ENCODE data around the gene SERPINH1. TPM values are rescaled to one million over a fixed set of nuclear protein-coding genes. Genes with fewer than 3 reads are reported as not detected.

Gene SERPINH1
- total RNA-seq, 1 donor from 2014 or later: 191 TPM

DNA sequence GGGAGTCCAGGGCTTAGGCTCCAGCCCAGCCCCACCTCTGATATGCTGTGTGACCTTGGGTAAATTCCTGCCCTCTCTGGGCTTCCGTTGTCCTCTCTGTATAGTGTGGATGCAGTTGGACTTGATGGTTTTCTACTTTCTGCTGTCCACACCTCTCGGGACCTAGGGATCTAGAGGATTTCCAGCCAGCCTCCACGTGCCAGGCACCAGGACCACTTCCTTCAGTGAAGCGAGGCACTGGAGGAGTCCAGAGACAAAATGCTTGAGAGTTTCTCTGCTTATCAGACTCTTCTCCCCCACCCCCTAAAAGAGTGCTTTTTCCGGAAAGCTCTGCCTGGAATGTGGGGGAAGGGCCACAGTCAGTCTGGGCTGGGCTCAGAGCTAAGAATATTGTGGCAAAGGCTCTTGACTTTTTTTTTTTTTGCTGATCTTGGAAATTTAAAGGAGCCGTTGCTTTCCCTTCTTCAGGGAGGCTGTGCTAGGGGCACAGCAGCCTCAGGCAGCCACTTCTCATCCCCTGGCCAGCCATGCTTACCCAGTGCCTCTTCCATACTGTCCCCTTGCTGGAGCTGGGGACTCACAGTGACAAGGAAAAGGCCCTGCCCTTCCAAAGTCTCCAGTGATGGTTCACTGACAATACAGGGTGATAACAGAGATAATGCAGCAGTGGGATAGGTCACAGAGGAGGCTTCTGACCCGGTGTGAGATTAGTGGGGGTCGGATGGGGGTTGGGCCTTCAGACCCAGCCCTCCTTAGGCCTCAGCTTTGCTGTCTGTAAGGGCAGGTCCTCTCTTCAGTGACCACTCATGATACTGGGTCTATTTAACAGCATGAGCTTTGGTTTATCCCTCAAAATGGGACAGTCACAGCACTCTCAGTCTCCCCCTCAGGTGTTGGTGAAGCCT is 2.9 kb upstream of the SERPINH1 start:
- Mint-ChIP-seq H3K27me3 (ENCODE audit: low read depth) (no peaks in the 10 kb centered on the region), H3K4me3 (peak overlapping the region; percentile 99), H3K9me3 (no peaks in the 10 kb centered on the region), H3K27ac (ENCODE audit: unreplicated experiment) (peak overlapping the region; percentile 80), H3K36me3 (ENCODE audit: low read depth) (no peaks in the 10 kb centered on the region), H3K4me1 (peaks cover 63% of the 10 kb centered on the region)
- TF ChIP-seq, protein P1, sequence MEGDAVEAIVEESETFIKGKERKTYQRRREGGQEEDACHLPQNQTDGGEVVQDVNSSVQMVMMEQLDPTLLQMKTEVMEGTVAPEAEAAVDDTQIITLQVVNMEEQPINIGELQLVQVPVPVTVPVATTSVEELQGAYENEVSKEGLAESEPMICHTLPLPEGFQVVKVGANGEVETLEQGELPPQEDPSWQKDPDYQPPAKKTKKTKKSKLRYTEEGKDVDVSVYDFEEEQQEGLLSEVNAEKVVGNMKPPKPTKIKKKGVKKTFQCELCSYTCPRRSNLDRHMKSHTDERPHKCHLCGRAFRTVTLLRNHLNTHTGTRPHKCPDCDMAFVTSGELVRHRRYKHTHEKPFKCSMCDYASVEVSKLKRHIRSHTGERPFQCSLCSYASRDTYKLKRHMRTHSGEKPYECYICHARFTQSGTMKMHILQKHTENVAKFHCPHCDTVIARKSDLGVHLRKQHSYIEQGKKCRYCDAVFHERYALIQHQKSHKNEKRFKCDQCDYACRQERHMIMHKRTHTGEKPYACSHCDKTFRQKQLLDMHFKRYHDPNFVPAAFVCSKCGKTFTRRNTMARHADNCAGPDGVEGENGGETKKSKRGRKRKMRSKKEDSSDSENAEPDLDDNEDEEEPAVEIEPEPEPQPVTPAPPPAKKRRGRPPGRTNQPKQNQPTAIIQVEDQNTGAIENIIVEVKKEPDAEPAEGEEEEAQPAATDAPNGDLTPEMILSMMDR (conservative IDR thresholded peaks at IDR 0.05): no peak
- DNase-seq (ENCODE audit: low read depth, low spot score): no peak

DNA sequence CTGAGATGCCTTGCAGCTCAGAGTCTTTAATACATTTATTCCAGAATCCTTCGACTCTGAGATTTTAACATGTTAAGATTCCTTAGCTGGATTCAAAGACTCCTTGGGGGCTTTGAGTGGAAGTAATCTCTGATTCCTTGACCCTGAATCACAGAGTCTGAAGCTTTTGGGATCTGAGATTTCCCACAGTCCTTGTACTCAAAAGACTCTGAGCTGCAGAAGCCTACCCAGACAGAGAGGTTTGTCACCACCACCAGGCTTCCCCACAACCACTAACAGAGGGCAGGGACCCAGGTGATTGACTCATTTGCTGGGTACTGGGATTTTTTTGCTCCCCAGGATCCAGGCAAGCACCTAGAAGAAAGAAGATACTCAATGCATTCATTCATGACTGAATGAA is 1.4 kb upstream of the SERPINH1 start:
- TF ChIP-seq, protein P1 (conservative IDR thresholded peaks at IDR 0.05): no peak
- Mint-ChIP-seq H3K4me3 (peak overlapping the region; percentile 99), H3K9me3 (no peaks in the 10 kb centered on the region), H3K27ac (ENCODE audit: unreplicated experiment) (no peak overlapping the region), H3K27me3 (ENCODE audit: low read depth) (no peaks in the 10 kb centered on the region), H3K36me3 (ENCODE audit: low read depth) (peaks cover under 1% of the 10 kb centered on the region), H3K4me1 (peaks cover 70% of the 10 kb centered on the region)
- no peak for DNase-seq (ENCODE audit: low read depth, low spot score)

DNA sequence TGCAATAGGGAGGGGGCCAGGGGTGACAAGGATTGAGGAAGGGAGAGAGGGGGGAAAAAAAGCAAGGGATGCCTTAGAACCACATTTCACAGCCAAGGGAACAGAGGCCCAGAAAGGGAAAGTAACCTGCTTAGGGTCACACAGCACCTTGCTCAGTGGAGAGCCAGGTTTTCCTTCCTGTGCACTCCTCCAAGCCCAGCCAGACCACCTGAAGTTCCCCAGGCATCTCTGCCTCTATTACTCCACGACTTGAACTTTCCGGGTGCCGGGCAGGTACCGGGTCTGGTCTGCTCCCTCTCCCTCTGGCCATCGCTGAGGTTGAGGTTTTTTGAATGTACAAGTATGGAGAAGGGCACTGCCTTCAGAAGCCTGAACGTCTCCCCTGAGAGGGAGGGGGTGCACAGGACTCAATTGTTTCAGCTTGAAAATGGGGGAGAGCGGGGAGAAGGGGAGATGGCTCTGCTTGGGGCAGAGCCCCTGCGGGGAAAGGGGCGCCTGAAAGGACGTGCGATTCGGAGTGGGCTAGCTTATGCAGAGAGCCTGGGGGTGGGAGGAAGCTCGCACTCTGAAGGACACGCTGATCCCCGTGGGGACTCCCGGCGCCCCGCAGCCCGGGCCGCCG is 516 bp upstream of the SERPINH1 start:
- no peaks in the 10 kb centered on the region for H3K27me3 Mint-ChIP-seq (ENCODE audit: low read depth)
- H3K9me3 Mint-ChIP-seq: no peaks in the 10 kb centered on the region
- peak overlapping the region; percentile 99 for H3K4me3 Mint-ChIP-seq
- H3K36me3 Mint-ChIP-seq (ENCODE audit: low read depth): peaks cover 4% of the 10 kb centered on the region
- peaks cover 75% of the 10 kb centered on the region for H3K4me1 Mint-ChIP-seq
- TF ChIP-seq, protein P1 (conservative IDR thresholded peaks at IDR 0.05): no peak
- DNase-seq (ENCODE audit: low read depth, low spot score): no peak
- H3K27ac Mint-ChIP-seq (ENCODE audit: unreplicated experiment): peak overlapping the region; percentile 92

DNA sequence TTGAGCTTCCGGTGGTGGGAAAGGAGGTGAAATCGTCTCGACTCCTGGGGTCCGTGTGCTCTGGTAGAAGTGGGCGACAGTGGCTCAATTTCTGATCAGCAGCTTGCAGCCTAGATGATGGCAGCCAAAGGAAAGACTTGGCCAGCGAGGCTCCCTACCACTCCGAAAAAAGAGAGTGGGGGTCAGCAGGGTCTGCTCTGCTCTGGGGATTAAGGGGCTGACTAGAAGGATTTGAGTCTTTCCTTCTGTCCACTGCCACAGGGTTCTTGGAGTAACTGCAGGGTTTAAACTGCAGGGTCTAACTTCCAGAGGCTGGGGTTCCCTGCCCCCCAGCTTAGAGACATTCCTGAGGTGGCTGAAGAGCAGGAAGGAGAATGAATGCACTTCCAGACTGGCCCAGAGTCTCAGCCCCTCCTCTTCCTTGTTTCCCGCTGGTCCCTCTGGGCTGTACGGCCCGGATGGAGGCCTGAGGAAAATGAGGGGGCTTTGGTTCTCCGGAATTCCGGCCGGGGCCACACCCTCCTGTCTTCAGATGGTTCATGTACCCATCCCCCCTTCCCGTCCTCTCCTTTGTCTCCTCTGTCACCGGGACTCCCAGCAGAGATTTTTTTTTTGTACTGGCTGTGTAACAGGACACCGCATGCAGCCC is 907 bp downstream of the SERPINH1 start:
- Mint-ChIP-seq H3K4me3 (peak overlapping the region; percentile 99), H3K36me3 (ENCODE audit: low read depth) (peaks cover 4% of the 10 kb centered on the region), H3K9me3 (no peaks in the 10 kb centered on the region), H3K27ac (ENCODE audit: unreplicated experiment) (peak overlapping the region; percentile 100), H3K27me3 (ENCODE audit: low read depth) (no peaks in the 10 kb centered on the region), H3K4me1 (peaks cover 69% of the 10 kb centered on the region)
- peak; percentile 64 for DNase-seq (ENCODE audit: low read depth, low spot score)
- TF ChIP-seq, protein P1 (conservative IDR thresholded peaks at IDR 0.05): no peak

DNA sequence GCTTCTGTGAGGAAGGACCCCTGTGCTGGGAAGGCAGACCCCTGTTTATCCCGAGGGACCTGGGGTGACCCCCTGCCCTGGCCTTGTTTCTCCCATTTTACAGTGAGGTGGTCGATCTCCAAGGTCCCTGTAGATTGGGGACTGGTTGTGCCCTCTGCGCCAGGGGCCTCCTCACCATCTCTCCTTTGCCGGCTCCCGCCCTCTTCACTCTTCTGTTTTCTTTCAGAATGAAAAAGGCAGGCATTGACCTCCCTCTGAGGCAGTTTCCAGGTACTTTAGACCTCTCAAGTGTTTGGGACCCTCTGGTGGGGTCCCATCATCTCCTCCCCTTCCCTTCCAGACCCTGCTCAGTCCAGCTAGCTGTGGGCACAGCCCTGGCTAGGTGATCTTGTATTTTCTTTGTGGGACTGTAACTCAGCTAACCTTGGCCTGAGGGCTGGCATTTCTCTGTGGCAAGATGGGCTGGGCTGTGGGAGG is 1.5 kb downstream of the SERPINH1 start:
- no peak for DNase-seq (ENCODE audit: low read depth, low spot score)
- Mint-ChIP-seq H3K9me3 (no peaks in the 10 kb centered on the region), H3K4me1 (peaks cover 66% of the 10 kb centered on the region), H3K4me3 (peak overlapping the region; percentile 99), H3K27me3 (ENCODE audit: low read depth) (no peaks in the 10 kb centered on the region), H3K27ac (ENCODE audit: unreplicated experiment) (peak overlapping the region; percentile 100), H3K36me3 (ENCODE audit: low read depth) (peaks cover 4% of the 10 kb centered on the region)
- TF ChIP-seq, protein P1 (conservative IDR thresholded peaks at IDR 0.05): no peak

Measured in neural crest cell (in vitro differentiated cells).